ENCODE results near the gene COL4A2. TPM values are rescaled to one million over a fixed set of nuclear protein-coding genes. Genes with fewer than 3 reads are reported as not detected.

COL4A2 gene
- total RNA-seq, 4 donors from 2014 or later: 97.6 to 193 (median 131) TPM

DNA sequence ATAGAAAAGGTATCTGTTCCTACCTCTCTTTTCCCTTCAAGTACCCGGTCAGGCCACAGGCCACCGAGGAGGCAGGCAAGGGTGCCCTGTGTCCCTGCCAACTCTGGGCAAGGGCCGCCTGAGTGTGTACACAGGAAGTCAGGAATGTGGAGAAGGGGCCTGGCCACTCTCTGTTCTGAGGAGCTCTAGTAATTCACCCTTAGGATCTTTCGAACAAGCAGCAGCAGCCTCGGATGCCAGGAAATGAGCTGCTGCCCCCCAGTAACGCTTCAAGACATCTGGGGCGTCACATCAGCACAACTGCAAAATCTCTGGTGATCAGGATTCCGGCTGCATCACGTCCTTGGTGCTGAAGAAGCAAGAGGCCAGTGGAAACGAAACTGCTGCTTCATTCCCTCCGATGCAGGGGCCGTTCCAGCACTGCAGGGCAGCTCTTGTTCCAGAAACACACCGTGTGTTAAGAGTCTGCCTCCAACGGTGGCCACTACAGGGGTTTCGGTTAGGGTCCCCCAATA is 252.4 kb downstream of the COL4A2 start:
- Histone ChIP-seq H3K4me1 (peaks cover 55 to 60% of the 10 kb centered on the region in 2 donors), H3K36me3 (no peaks in the 10 kb centered on the region), H3K9me3 (no peaks in the 10 kb centered on the region), H3K4me3 (replicated peaks in 1 of 3) (peak overlapping the region in 2 of 3 donors; percentile 74 to 93), H3K27ac (peak overlapping the region; percentile 96 to 100 (median 98)), H3K27me3 (no peaks in the 10 kb centered on the region)
- DNase-seq: peak; percentile 96
- intact Hi-C loops (cut with DNase I): no loop called here
- WGBS, 2 donors: 21 to 23% methylated on average over 9 to 15 of the region's 15 CpGs
- TF ChIP-seq POLR2A (IDR thresholded peaks at IDR 0.05): peak in 1 of 2 donors; percentile 81
- TF ChIP-seq, protein P1, sequence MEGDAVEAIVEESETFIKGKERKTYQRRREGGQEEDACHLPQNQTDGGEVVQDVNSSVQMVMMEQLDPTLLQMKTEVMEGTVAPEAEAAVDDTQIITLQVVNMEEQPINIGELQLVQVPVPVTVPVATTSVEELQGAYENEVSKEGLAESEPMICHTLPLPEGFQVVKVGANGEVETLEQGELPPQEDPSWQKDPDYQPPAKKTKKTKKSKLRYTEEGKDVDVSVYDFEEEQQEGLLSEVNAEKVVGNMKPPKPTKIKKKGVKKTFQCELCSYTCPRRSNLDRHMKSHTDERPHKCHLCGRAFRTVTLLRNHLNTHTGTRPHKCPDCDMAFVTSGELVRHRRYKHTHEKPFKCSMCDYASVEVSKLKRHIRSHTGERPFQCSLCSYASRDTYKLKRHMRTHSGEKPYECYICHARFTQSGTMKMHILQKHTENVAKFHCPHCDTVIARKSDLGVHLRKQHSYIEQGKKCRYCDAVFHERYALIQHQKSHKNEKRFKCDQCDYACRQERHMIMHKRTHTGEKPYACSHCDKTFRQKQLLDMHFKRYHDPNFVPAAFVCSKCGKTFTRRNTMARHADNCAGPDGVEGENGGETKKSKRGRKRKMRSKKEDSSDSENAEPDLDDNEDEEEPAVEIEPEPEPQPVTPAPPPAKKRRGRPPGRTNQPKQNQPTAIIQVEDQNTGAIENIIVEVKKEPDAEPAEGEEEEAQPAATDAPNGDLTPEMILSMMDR (IDR thresholded peaks at IDR 0.05): peak in 2 of 6 experiments; percentile 11 to 17

DNA sequence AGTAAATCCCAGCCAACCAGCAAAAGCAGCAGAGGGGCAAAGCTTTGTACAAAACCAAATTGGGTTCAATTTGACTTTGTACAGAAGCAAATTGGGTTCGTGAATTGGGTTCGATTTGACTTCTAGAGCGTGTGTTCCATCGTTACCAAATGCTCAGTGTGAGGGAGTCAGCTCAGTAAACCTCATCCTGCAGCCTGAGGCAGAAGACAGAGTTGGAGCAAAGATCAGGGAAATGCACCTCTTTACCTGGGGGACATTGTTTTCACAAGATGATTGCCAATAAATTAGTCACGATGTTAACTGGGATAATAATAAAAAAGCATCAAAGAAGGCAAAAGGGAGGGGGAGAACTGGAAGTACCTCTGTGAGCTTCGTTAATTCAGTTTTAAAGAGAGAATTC is 252.9 kb downstream of the COL4A2 start:
- Histone ChIP-seq H3K9me3 (no peaks in the 10 kb centered on the region), H3K27me3 (no peaks in the 10 kb centered on the region), H3K27ac (peak overlapping the region; percentile 96 to 100 (median 98)), H3K36me3 (no peaks in the 10 kb centered on the region), H3K4me3 (replicated peaks in 1 of 3) (peak overlapping the region in 2 of 3 donors; percentile 74 to 93), H3K4me1 (peaks cover 60 to 65% of the 10 kb centered on the region in 2 donors)
- intact Hi-C loops (cut with DNase I): loop anchor here (10.0 kb wide), 1 partner anchor 55 kb away; no protein-coding TSS in a partner anchor
- TF ChIP-seq POLR2A (IDR thresholded peaks at IDR 0.05): no peak
- TF ChIP-seq, protein P1 (IDR thresholded peaks at IDR 0.05): no peak
- DNase-seq: no peak
- WGBS, 2 donors: 34 to 47% methylated on average over 6 of the region's 6 CpGs

DNA sequence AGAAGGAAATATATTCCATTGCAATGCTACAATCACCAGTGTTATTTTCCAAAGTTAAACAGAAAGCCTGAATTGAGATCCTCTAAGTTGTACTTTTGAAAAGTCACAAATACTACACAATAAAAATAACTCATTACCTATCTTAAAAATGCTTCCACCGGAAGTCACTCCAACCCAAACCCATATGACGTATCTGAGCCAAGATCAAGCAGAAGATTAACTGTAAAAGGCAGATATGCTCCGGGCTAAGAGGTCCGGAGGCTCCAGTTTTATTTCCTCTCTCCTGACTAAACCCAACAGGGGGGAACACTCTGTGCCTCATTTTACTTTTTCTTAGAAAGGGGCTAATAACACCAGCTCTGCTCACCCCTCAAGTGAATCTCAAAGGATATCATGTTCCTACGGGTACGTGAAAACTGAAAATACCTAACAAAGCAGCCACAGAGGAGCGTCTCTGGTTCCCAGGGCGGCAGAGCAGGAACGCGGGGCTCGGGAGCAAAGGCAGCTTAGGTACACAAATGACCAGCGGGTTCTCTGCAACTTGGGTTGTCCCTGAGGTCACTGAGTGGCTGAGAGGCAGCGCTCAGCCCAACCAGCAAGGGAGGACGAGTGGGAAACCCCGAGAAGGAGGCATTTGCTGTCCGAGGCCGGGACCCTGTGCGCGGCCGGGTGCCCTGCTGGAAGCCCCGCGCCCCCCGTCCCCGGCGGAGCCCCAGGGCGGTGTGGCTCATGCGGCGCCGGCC is 253.7 kb downstream of the COL4A2 start:
- DNase-seq: peak; percentile 65 to 68
- Histone ChIP-seq H3K4me3 (replicated peaks in 1 of 3) (peak overlapping the region; percentile 46 to 93 (median 74)), H3K36me3 (no peaks in the 10 kb centered on the region), H3K9me3 (no peaks in the 10 kb centered on the region), H3K4me1 (peaks cover 57 to 70% of the 10 kb centered on the region in 2 donors), H3K27ac (peak overlapping the region; percentile 96 to 100 (median 98)), H3K27me3 (no peaks in the 10 kb centered on the region)
- intact Hi-C loops (cut with DNase I): loop anchor here (10.0 kb wide), 1 partner anchor 56 kb away; no protein-coding TSS in a partner anchor
- TF ChIP-seq, protein P1 (IDR thresholded peaks at IDR 0.05): no peak
- peak in 1 of 2 donors; percentile 51 for TF ChIP-seq POLR2A (IDR thresholded peaks at IDR 0.05)
- 1 to 4% methylated on average over 12 to 15 of the region's 29 CpGs for WGBS, 2 donors

DNA sequence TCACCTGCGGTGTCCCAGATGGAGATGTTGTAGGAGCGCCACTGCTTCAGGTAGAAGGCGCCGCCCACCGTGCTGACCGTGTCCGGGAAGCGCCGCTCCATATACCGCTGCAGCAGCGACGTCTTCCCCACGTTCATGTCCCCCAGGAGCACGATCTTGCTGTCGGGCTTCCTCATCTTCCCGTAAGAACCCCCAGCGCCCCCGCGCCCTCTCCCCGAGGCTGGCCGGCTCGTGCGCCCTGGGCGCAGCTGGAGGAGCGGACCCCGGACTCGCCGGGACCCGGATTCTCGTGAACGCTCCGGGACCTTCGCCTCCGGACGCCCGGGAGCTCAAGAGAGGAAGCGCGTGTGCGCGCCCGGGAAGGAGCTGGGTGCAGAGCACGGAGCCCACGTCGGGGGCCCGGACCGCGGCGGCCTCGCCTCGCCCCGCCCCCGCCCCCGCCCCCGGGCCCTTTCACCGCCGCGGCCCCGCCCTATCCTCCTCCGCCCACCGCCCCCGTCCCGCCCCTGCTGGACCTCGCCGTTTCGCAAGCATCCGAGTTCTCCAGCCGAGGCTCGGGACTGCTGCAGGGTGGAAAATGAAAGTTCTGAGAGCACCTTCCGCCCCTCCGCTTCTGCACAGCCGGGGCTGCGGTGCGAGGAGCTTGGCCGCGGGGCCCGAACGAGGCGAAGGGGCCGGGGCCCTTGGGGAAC is 254.4 kb downstream of the COL4A2 start, which contains the start of gene RAB20:
RAB20 (minus strand) TSS at position 379 of the 692 bp plus-strand sequence; CDS start at position 176, 203 bp downstream.
- intact Hi-C loops (cut with DNase I): loop anchor here (2.0 to 10.0 kb wide), 2 partner anchors 33 to 57 kb away; no protein-coding TSS in a partner anchor
- H3K9me3 ChIP-seq: no peaks in the 10 kb centered on the region
- H3K27me3 ChIP-seq: no peaks in the 10 kb centered on the region
- TF ChIP-seq, protein P1 (IDR thresholded peaks at IDR 0.05): no peak
- TF ChIP-seq POLR2A (IDR thresholded peaks at IDR 0.05): peak; percentile 78 to 85
- H3K4me3 ChIP-seq (replicated peaks in 1 of 3): peak within 1 kb of the TSS; percentile 46 to 93 (median 74)
- 0 to 3% methylated on average over 8 to 18 of the region's 79 CpGs for WGBS, 2 donors
- no peaks in the 10 kb centered on the region for H3K36me3 ChIP-seq
- peak; percentile 89 to 91 for DNase-seq
- H3K27ac ChIP-seq: peak within 1 kb of the TSS; percentile 96 to 100 (median 98)
- peaks cover 52 to 65% of the 10 kb centered on the region in 2 donors for H3K4me1 ChIP-seq
